HG02840 (cell line): ENCODE measurements around the gene COPS7B.
"Not testable (repeated sequence)": the region's sequence is repeated elsewhere in the genome, so short reads cannot be mapped to it uniquely, and the experiment has no call there.

Source experiments
- ATAC-seq: cut with Tn5 transposase; IDR thresholded peaks from one replicate; pipeline ENCODE4 v1.9.1; 2021; ENCODE audit warnings: mild to moderate bottlenecking, moderate library complexity, moderate number of reproducible peaks; ENCODE audit not compliant: unreplicated experiment, low FRiP score

Gene COPS7B

DNA sequence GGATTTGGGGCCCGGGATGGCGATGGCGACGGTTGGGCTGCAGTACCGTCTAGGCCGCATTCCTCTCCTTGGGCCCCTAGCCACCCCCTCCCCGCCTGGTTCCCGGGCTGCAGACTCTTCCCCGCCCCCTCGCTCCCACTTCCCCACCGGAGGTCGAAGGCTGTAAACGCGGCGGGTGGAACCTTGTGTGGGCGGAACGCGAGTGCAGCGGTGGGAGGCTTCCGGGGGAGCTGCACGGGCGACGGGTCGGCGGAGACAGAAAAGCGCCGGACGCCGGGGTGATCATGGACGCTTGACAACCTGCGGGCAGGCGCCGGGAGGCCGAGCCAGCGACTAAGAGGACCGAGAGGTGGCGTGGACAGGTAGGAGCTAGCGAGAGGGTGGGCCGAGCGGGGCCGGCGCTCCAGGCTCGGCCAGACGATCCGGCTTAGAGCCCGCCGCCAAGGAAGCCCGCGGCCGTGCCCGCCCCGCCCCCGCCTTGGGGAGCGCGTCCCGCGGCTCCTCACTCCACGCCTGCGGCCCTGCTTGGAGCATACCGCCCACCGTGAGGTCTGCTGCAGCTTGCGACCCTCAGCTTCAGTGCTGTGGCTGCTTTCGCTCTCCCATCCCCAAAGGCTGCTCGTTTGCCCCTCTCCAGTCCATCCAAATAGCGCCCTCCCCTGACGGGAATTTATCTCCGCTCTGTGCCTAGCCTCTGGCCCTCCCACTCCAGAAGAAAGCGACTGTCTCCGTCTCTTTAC lies at the start of gene COPS7B:
Gene COPS7B (plus strand): TSS at position 269 of the 740 bp plus-strand sequence. CDS start 2,126 bp downstream, outside the sequence.
- peak; percentile 51 for ATAC-seq

DNA sequence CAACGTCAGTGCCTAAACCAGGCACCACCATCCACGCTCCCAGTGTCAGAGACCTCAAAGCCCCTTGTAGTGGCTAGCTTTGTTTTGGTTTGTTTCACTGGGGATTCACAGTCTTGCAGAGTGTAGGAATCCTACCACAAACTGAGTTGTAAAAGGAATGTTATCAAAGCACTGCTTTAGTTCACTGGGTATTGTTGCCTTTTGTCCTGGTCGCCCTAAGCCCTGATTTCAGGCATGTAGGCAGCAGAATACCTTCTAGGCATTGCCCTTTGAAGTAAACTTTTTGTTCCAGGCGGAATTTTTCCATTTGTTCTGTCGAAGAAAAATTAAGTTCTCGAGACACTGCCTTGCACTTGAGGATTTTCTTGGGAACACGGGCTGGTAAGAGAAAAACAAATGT lies 48.5 kb upstream of the COPS7B start:
- no peak for ATAC-seq

- ATAC-seq = no peak
These were observed 42.7 kb upstream of the COPS7B start for GRCh38 chr2:231743376-231744116.

DNA sequence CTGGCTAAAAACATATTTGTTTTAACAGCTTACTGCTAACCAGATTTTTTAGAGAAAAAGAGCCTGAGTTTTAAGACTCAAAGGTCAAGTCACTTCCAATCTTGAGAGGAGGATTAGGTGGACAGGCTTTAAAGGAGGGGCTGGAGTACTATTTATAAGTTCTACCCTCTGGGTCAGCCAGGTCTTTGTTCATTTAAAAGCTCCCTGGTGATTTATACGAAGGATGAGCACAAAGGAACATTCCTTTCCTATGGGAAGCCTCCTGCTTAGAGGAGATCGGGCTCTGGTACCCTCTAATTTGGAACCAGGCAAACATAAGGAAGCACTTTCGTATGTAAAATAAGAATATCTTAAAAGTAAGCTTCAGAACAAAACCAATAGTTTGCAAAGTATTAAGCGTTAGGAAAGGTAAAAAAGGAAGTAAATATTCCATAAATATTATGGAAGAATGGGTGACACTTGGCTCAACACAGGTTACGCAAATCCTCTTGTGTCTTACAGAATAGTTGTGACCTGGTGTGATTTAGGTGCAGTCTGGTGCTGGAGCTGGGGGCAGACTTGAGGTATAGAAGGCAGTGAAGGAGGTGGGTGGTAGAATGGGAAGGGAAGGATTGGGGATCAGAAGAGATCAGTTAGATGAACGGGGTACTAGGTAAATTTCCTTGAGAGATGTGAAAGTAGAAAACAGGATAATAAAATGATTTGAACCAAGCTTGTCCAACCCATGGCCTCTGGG lies 40.8 kb upstream of the COPS7B start:
- no peak for ATAC-seq

DNA sequence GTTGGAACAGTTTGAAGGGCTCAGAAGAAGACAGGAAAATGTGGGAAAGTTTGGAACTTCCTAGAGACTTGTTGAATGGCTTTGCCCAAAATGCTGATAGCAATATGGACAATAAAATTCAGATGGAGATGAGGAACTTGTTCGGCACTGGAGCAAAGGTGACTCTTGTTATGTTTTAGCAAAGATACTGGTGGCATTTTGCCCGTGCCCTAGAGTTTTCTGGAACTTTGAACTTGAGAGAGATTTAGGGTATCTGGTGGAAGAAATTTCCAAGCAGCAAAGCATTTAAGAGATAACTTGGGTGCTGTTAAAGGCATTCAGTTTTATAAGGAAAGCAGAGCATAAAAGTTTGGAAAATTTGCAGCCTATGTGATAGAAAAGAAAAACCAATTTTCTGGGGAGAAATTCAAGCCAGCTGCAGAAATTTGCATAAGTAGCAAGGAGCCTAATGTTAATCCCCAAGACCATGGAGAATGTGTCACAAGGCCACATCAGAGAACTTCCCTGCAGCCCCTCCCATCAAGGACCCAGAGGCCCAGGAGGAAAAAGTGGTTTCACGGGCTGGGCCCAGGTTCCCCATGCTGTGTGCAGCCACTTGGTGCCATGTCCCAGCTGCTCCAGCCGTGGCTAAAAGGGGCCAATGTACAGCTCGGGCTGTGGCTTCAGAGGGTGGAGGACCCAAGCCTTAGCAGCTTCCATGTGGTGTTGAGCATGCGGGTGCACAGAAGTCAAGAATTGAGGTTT lies 37.9 kb upstream of the COPS7B start:
- ATAC-seq = not testable (repeated sequence)

DNA sequence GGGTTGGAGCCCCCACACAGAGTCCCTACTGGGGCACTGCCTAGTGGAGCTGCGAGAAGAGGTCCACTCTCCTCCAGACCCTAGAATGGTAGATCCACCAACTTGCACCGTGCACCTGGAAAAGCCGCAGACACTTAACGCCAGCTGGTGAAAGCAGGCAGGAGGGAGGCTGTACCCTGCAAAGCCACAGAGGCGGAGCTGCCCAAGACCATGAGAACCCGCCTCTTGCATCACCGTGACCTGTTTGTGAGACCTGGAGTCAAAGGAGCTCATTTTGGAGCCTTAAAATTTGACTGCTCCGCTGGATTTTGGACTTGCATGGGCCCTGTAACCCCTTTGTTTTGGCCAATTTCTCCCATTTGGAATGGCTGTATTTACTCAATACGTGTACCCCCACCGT lies 37.2 kb upstream of the COPS7B start:
- not testable (repeated sequence) for ATAC-seq

DNA sequence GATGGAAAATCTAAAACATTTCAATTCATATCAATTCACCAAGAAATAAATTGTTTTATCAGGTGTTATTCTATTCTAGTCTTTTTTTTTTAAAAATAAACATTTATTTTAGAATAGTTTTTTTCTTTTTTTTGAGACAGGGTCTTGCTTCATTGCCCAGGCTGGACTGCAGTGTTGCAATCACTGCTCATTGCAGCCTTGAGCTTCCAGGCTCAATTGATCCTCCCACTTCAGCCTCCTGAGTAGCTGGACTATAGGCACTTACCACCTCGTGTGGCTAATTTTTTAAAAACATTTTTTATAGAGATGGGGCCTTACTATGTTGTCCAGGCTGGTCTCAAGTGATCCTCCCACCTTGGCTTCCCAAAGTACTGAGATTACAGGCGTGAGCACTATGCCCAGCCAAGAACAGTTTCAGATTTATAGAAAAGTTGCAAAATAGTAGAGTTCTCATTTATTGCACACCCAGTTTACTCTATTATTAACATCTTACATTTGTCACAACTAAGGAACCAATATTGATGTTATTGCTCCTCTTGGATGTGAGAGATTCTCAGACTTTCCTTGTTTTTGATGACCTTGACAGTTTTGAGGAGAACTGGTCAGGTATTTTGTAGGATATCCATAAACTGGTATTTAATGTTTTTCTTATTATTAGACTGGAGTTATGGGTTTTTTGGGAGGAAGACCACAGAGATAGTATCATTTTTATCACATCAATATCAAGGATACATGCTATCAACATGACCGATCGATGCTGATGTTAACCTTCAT lies 35.0 kb upstream of the COPS7B start:
- ATAC-seq = no peak

DNA sequence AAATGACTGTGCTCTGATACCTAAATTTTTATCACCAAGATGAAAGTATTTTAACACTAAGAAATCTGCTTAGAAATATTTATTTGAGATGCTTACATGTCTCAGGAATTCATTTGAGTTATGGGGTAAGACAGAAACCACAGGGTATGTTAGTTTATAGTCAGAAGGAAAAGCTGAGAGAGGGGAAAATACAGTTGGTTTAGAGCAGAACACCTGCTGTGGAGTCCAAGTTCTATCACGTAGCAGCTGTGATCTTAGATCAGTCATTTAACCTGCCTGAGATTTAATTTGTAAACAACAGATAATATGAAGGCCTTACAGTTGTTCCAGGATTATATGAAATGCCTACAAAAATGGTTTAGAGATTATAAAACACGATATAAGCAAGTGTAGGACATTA lies 34.2 kb upstream of the COPS7B start:
- ATAC-seq = no peak

- no peak for ATAC-seq
These were observed 24.5 kb upstream of the COPS7B start for GRCh38 chr2:231761735-231762134.

GRCh38 chr2:231764124-231764523 lies 22.1 kb upstream of the COPS7B start:
- no peak for ATAC-seq

DNA sequence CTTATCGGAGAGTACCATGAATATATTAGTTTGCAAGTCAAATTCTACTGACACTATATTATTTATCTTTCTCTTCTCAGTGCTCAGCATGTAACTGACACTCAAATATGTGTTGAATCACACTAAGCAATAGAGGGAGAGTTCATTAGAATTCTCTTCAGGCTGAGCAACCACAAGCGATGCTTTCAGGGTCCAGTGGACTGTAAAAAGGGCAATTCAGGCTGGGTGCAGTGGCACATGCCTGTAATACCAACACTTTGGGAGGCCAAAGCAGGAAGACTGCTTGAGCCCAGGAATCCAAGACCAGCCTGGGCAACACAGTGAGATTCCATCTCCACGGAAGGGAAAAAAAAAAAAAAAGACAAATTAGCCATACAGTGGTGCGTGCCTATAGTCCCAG lies 21.5 kb upstream of the COPS7B start:
- no peak for ATAC-seq

GRCh38 chr2:231765496-231765929 lies 20.7 kb upstream of the COPS7B start:
- no peak for ATAC-seq

- ATAC-seq = no peak
These were observed 16.8 kb upstream of the COPS7B start for GRCh38 chr2:231769170-231770136.

- no peak for ATAC-seq
These were observed 5.9 kb upstream of the COPS7B start for GRCh38 chr2:231780123-231780908.

- ATAC-seq = peak; percentile 95
These were observed 5.1 kb upstream of the COPS7B start, which contains the start of gene PDE6D for GRCh38 chr2:231780909-231781797. Gene PDE6D (minus strand): TSS chr2:231781282. CDS start chr2:231781114, 168 bp downstream.

DNA sequence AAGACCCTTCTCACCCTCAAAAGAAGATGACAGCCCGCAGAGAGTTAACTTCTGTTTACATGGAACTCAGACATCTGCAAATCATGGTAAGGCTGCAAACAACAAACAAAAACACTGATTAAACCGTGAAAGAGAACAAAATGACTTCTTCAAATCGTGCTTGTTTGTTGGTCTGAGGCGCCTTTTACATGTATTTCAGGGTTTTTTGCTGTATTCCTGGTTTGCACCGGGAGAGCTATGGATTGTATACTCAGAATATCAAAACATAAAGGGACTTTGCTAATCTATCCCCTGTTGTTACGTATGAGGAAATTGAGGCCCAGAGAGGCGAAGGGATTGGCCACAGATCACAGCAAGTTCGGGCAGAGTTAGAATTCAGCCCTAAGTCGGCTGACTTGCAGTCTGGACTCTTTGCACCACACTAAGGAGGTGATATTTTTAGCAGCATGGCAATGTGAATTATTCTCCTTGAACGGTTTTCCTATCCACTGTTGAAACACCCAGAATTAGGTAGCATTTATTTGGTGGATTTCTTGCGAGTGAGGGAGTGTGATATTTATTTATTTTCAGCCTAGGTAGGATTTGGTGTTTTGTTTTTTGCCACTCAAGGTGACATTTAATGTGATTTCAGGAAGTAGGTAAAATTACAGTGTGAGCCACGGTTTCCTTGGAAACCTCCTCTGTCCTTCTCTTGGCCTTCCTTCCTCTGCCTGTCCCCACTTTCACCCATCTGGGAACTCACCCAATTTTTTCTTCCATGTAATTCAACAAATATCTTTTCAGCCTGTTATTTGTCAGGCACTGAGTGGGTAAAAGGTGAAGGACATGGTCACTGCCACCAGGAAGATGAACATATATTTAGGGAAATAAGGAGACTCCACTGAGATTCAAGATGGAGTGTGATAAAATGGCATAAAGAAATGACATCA lies 4.2 kb upstream of the COPS7B start:
- no peak for ATAC-seq
